ENCODE results near the gene GLIS2. TPM values are rescaled to one million over a fixed set of nuclear protein-coding genes. Genes with fewer than 3 reads are reported as not detected.

Gene GLIS2
- total and polyA plus RNA-seq, 2 of the 4 experiments (the other 2 are of a cell fraction) = 0.36 to 8.4 TPM

- ATAC-seq (ENCODE audit: low read depth) (peak; percentile 10), DNase-seq (peak; percentile 64)
- H3K4me3 ChIP-seq (ENCODE audit: insufficient read depth, low read depth, low read length) = peak overlapping the region; percentile 87
- peak overlapping the region; percentile 98 for H2AK5ac ChIP-seq (ENCODE audit: low read depth, low read length)
- peak overlapping the region; percentile 34; the same call in 1 of the 3 replicates for H2BK15ac ChIP-seq (ENCODE audit: low read depth, low read length)
- peaks cover 46% of the 10 kb centered on the region for H3K4me1 ChIP-seq (ENCODE audit: control insufficient read depth, insufficient read depth, low read length)
- peak overlapping the region; percentile 91 for H2BK5ac ChIP-seq (ENCODE audit: low read depth, low read length, poor library complexity, severe bottlenecking)
- H3K14ac ChIP-seq (replicated peaks; ENCODE audit: low read depth, low read length) = peak overlapping the region; percentile 98
- H3K9me3 ChIP-seq (ENCODE audit: control insufficient read depth, insufficient read depth, low read length) = no peaks in the 10 kb centered on the region
- H3K56ac ChIP-seq (ENCODE audit: extremely low read depth, insufficient read depth, low read length) = peak overlapping the region; percentile 76; the same call in 1 of the 2 replicates
- H3K23ac ChIP-seq (ENCODE audit: low read depth, low read length) = peak overlapping the region; percentile 96
- TF ChIP-seq, protein P1, sequence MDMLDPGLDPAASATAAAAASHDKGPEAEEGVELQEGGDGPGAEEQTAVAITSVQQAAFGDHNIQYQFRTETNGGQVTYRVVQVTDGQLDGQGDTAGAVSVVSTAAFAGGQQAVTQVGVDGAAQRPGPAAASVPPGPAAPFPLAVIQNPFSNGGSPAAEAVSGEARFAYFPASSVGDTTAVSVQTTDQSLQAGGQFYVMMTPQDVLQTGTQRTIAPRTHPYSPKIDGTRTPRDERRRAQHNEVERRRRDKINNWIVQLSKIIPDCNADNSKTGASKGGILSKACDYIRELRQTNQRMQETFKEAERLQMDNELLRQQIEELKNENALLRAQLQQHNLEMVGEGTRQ (IDR thresholded peaks at IDR 0.05; ENCODE audit: low read depth, low read length) = no peak
- TF ChIP-seq RAD21 (IDR thresholded peaks at IDR 0.05; ENCODE audit: low read length) = no peak; the same call in 1 of the 2 replicates
- peak; percentile 73; the same call in 1 of the 2 replicates for TF ChIP-seq MXI1 (IDR thresholded peaks at IDR 0.05; ENCODE audit: borderline replicate concordance, low read depth, low read length)
- no peak for TF ChIP-seq MAFK (IDR thresholded peaks at IDR 0.05; ENCODE audit: low read depth, low read length)
- no peak; the same call in 1 of the 2 replicates for TF ChIP-seq POLR2A (IDR thresholded peaks at IDR 0.05; ENCODE audit: low read depth, low read length)
- no peak for TF ChIP-seq RCOR1 (IDR thresholded peaks at IDR 0.05; ENCODE audit: insufficient replicate concordance, low read length)
- TF ChIP-seq MAZ (IDR thresholded peaks at IDR 0.05; ENCODE audit: borderline replicate concordance, low read depth, low read length) = no peak
- no peak for TF ChIP-seq RFX5 (IDR thresholded peaks at IDR 0.05; ENCODE audit: low read depth, low read length)
- peak; percentile 36; the same call in 1 of the 2 replicates for TF ChIP-seq BHLHE40 (IDR thresholded peaks at IDR 0.05; ENCODE audit: low read depth, low read length)
- H2BK120ac ChIP-seq (ENCODE audit: low read depth, low read length) = peak overlapping the region; percentile 91; the same call in 1 of the 2 replicates
- H3K9me1 ChIP-seq (ENCODE audit: insufficient read depth, low read length) = peaks cover 30% of the 10 kb centered on the region
- in situ Hi-C loops (cut with MboI; ENCODE audit: low sequenced_read_pairs) (no loop called here), intact Hi-C loops (cut with micrococcal nuclease) (no loop called here), dilution Hi-C loops (cut with HindIII; ENCODE audit: low sequenced_read_pairs, unreplicated experiment) (no loop called here)
- H3K36me3 ChIP-seq (ENCODE audit: control insufficient read depth, insufficient read depth, low read length) = peaks cover 10% of the 10 kb centered on the region; the same call in 1 of the 2 replicates
- H3K4me2 ChIP-seq (ENCODE audit: low read depth, low read length) = peak overlapping the region; percentile 97
- ChIA-PET POLR2A (ENCODE audit: unreplicated experiment) (no interaction called here), CTCF (no interaction called here)
- H2AFZ ChIP-seq (replicated peaks; ENCODE audit: low read length, poor library complexity) = peak overlapping the region; percentile 64
- no peak overlapping the region; the same call in 1 of the 2 replicates for H2BK20ac ChIP-seq (ENCODE audit: low read depth, low read length)
- WGBS, 2 experiments (ENCODE audit: extremely low coverage in 2 of 2, insufficient read length in 1 of 2) = 0% methylated on average over 23 of the region's 43 CpGs; no CpG with 5 or more reads in 1 of the 2 experiments
- peak overlapping the region; percentile 65 for H4K5ac ChIP-seq (ENCODE audit: low read depth, low read length)
- H3K18ac ChIP-seq (ENCODE audit: low read depth, low read length) = peak overlapping the region; percentile 88
- H3K9ac ChIP-seq (ENCODE audit: low read depth, low read length) = peak overlapping the region; percentile 89
- H2AK9ac ChIP-seq (replicated peaks; ENCODE audit: low read depth, low read length, poor library complexity) = peak overlapping the region; percentile 83
- H3K27me3 ChIP-seq (ENCODE audit: control insufficient read depth, insufficient read depth, low read length) = no peaks in the 10 kb centered on the region
- H3K79me1 ChIP-seq (ENCODE audit: low read depth in 1 of 2, low read length in 2 of 2) = peaks cover 4 to 68% of the 10 kb centered on the region in 2 experiments; a peak in 3 of 4 replicates
- peak overlapping the region; percentile 96 for H3K4ac ChIP-seq (ENCODE audit: low read depth, low read length)
- TSS peak; percentile 78 for BruUV-seq (replicated peaks)
- peak overlapping the region; percentile 96 for H4K91ac ChIP-seq (ENCODE audit: insufficient read depth, low read depth, low read length)
- H4K20me1 ChIP-seq (ENCODE audit: insufficient read depth, low read length) = peaks cover 61% of the 10 kb centered on the region
- H4K8ac ChIP-seq (ENCODE audit: low read depth in 2 of 2, low read length in 2 of 2) = peak overlapping the region in 1 of 2 experiments; percentile 82; a peak in 2 of 4 replicates
- H3K27ac ChIP-seq (ENCODE audit: insufficient read depth, low read length) = peak overlapping the region; percentile 99
Measured at GRCh38 chr16:4372001-4372577, 56.2 kb downstream of the GLIS2 start.

All from IMR-90 (cell line).